ENCODE measurements around the gene CDSN. TPM values are rescaled to one million over a fixed set of nuclear protein-coding genes. Genes with fewer than 3 reads are reported as not detected.
"Not testable (repeated sequence)": the region's sequence is repeated elsewhere in the genome, so short reads cannot be mapped to it uniquely, and the experiment has no call there.

Gene CDSN
- total RNA-seq = under 1 TPM in 1 of 4 donors, not detected in 3; 0.13 TPM

DNA sequence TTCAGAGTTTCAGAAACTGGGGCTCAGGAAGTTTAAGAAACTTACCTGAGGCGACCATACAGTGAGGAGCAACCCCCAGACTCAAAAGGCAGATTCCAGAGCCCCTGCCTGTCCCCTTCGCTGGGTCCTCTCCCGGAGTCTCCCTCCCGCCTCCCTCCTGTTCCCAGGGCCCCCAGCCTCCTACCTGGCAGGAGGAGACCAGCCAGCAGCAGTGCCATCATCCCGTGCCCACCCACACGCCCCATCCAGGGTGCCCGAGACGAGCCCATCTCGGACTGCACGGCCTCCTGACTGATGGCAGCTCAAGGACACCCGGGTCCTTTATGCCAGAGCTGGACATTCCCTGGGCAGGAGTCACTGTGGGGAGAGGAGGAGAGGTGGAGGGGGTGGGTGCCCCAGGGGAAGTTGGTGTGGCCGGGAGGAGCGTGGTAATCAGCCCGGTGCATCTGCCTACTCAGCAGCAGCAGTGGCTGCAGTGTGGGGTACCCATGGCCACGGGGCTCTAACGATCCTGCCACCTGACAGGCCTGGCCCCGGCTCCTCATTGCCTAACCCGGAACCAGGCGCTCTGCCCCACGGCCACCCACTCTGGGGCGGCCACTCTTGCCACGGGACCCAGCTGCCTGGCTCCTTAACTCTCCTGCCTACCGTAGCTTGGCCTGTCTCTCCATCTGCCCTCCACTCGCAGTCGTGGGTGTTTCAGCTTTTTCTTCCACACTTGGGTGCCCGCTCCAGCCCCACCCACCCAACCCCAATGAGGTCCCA, at the start of gene CDSN:
TSS of gene CDSN (minus strand) at position 296 of the 765 bp plus-strand sequence. CDS start at position 269, 27 bp downstream.
- Histone ChIP-seq H3K27me3 (no peaks in the 10 kb centered on the region), H3K4me1 (peaks cover 4 to 64% (median 21%) of the 10 kb centered on the region in 3 donors), H3K36me3 (no peaks in the 10 kb centered on the region), H3K4me3 (no peak within 1 kb of the TSS), H3K9me3 (no peaks in the 10 kb centered on the region), H3K27ac (no peak within 1 kb of the TSS)
- WGBS, 2 donors = 76 to 81% methylated on average over 19 to 20 of the region's 26 CpGs
- intact Hi-C loops (cut with DNase I) = no loop called here
- TF ChIP-seq POLR2A (IDR thresholded peaks at IDR 0.05) (no peak), CTCF (IDR thresholded peaks at IDR 0.05) (no peak)
- DNase-seq = no peak

- 77 to 80% methylated on average over 7 to 9 of the region's 10 CpGs for WGBS, 2 donors
- H3K27me3 ChIP-seq = no peaks in the 10 kb centered on the region
- no peak overlapping the region for H3K4me3 ChIP-seq
- H3K27ac ChIP-seq = no peak overlapping the region
- H3K9me3 ChIP-seq = no peaks in the 10 kb centered on the region
- peaks cover 0 to 9% (median 0%) of the 10 kb centered on the region in 3 donors for H3K4me1 ChIP-seq
- no peak for DNase-seq
- H3K36me3 ChIP-seq = peaks cover 0 to 29% (median 0%) of the 10 kb centered on the region in 3 donors
- no peak for TF ChIP-seq CTCF (IDR thresholded peaks at IDR 0.05)
- no peak for TF ChIP-seq POLR2A (IDR thresholded peaks at IDR 0.05)
- intact Hi-C loops (cut with DNase I) = no loop called here
Observed at GRCh38 chr6:31169123-31169857, 49.0 kb upstream of the CDSN start.

GRCh38 chr6:31168606-31169005, 48.4 kb upstream of the CDSN start:
- Histone ChIP-seq H3K36me3 (peaks cover 0 to 28% (median 0%) of the 10 kb centered on the region in 3 donors), H3K9me3 (no peaks in the 10 kb centered on the region), H3K4me3 (no peak overlapping the region), H3K27ac (no peak overlapping the region), H3K27me3 (no peaks in the 10 kb centered on the region), H3K4me1 (peaks cover 0 to 9% (median 0%) of the 10 kb centered on the region in 3 donors)
- DNase-seq = no peak
- TF ChIP-seq POLR2A (IDR thresholded peaks at IDR 0.05) = no peak
- TF ChIP-seq CTCF (IDR thresholded peaks at IDR 0.05) = no peak
- intact Hi-C loops (cut with DNase I) = no loop called here
- WGBS, 2 donors = 86 to 91% methylated on average over 3 of the region's 3 CpGs

DNA sequence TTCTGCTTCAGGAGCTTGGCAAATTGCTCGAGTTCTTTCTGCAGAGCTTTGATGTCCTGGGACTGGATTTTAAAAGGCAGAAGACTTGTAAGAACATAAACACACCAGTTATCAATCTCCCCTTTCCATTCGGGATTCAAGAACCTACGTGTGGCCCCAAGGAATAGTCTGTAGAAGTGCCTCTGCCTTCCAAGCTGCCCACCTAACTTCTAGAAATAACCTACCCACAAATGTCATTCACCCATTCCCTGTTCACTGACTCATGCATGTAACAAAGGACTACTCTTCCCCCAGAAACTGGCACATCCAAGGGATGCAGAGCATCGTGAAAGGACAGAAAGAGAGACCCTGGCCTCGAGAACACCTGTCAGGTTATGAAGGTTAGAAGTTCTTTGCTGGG, 45.7 kb upstream of the CDSN start:
- H3K27ac ChIP-seq = no peak overlapping the region
- intact Hi-C loops (cut with DNase I) = no loop called here
- TF ChIP-seq CTCF (IDR thresholded peaks at IDR 0.05) (no peak), POLR2A (IDR thresholded peaks at IDR 0.05) (no peak)
- peaks cover 0 to 50% (median 0%) of the 10 kb centered on the region in 3 donors for H3K36me3 ChIP-seq
- H3K4me1 ChIP-seq = peaks cover 0 to 9% (median 0%) of the 10 kb centered on the region in 3 donors
- no peak for DNase-seq
- WGBS, 2 donors = 58 to 78% methylated on average over 4 of the region's 5 CpGs
- no peak overlapping the region for H3K4me3 ChIP-seq
- H3K9me3 ChIP-seq = no peaks in the 10 kb centered on the region
- H3K27me3 ChIP-seq = no peaks in the 10 kb centered on the region

GRCh38 chr6:31165064-31165832, 45.0 kb upstream of the CDSN start:
- H3K27ac ChIP-seq; H3K9me3 ChIP-seq; H3K27me3 ChIP-seq; H3K4me3 ChIP-seq; DNase-seq; intact Hi-C loops (cut with DNase I): not testable (repeated sequence)
- Histone ChIP-seq H3K4me1 (peaks cover 0 to 15% (median 0%) of the 10 kb centered on the region in 3 donors), H3K36me3 (peaks cover 0 to 50% (median 0%) of the 10 kb centered on the region in 3 donors)
- WGBS, 2 donors = 76 to 77% methylated on average over 16 to 17 of the region's 17 CpGs

DNA sequence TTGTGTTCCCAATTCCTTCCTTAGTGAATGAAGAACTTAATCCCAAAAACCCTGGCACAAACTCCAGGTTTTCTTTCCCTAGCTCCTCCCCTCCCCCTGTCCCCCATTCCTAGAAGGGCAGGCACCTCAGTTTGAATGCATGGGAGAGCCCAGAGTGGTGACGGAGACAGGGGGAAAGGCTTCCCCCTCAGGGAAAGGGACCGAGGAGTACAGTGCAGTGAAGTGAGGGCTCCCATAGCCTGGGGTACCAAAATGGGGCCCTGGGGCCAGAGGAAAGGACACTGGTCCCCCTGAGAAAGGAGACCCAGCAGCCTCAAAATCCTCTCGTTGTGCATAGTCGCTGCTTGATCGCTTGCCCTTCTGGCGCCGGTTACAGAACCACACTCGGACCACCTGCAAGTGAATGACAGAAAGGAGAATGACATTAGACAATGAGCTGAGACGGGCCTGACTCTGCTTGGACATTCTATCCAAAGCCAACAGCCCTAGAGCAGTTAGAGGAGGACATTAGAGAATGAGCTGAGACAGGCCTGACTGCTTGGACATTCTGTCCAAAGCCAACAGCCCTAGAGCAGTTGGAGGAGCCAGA, 44.3 kb upstream of the CDSN start:
- H3K36me3 ChIP-seq = peaks cover 0 to 50% (median 0%) of the 10 kb centered on the region in 3 donors
- H3K9me3 ChIP-seq; DNase-seq; H3K27ac ChIP-seq; H3K4me3 ChIP-seq; H3K27me3 ChIP-seq; intact Hi-C loops (cut with DNase I): not testable (repeated sequence)
- 60 to 100% methylated on average over 1 to 2 of the region's 9 CpGs for WGBS, 2 donors
- H3K4me1 ChIP-seq = peaks cover under 1 to 17% (median 3%) of the 10 kb centered on the region in 3 donors

Measured in esophagus squamous epithelium (tissue), 5 donors.